K562 (cell line): Measurements from ENCODE around the gene TSPAN3. TPM values are rescaled to one million over a fixed set of nuclear protein-coding genes. Genes with fewer than 3 reads are reported as not detected.

Source experiments
- EHMT2 ChIP-seq: fragments of 450-650 bp; IDR thresholded peaks from 2 replicates; pipeline ENCODE4 v1.6.1; 2018; ENCODE audit warnings: antibody characterized with exemption
- ELF1 ChIP-seq: fragments of 200-800 bp; sonication (Bioruptor generic); IDR thresholded peaks from 2 replicates; pipeline ENCODE4 v1.6.1; 2016; ENCODE audit warnings: missing genetic modification characterization, missing compliant biosample characterization
- FOXP1 ChIP-seq: sonication (generic); formaldehyde crosslinking; IDR thresholded peaks from 2 replicates; pipeline ENCODE4 v1.8.0; 2022; ENCODE audit warnings: mild to moderate bottlenecking, missing genetic modification reagents
- HDAC3 ChIP-seq: fragments of 450-650 bp; IDR thresholded peaks from 2 replicates; pipeline ENCODE4 v1.6.1; 2018; ENCODE audit warnings: borderline replicate concordance, mild to moderate bottlenecking, moderate library complexity; ENCODE audit not compliant: partially characterized antibody
- KAT7 ChIP-seq: sonication (generic); formaldehyde crosslinking; IDR thresholded peaks from 2 replicates; pipeline ENCODE4 v1.8.0; 2022; ENCODE audit warnings: missing genetic modification reagents, mild to moderate bottlenecking, borderline replicate concordance
- MAFG ChIP-seq: fragments of 450-650 bp; conservative IDR thresholded peaks from 2 replicates; pipeline ENCODE4 v1.6.1; 2016; ENCODE audit warnings: missing genetic modification characterization, missing compliant biosample characterization
- MAZ ChIP-seq, 2 experiments: fragments of 450-650 bp in 1 of 2; sonication (generic) in 1 of 2; formaldehyde crosslinking; IDR thresholded peaks in 1 of 2; conservative IDR thresholded peaks in 1 of 2; 2 replicates each; pipeline versions ENCODE4 v1.4.0 to v1.5.0; 2020; ENCODE audit warnings: mild to moderate bottlenecking in 1 of 2, missing genetic modification reagents in 1 of 2
- MTF1 ChIP-seq: fragments of 250-450 bp; sonication (Bioruptor Pico); IDR thresholded peaks from 2 replicates; pipeline ENCODE4 v1.9.0; 2021; ENCODE audit warnings: moderate library complexity, mild to moderate bottlenecking, inconsistent platforms, borderline replicate concordance
- MYNN ChIP-seq, 2 experiments: sonication (generic); formaldehyde crosslinking in 1 of 2; IDR thresholded peaks; 2 replicates each; pipeline versions ENCODE4 v1.5.0 to v1.6.1; 2016 to 2020; ENCODE audit warnings: antibody characterized with exemption in 1 of 2, missing genetic modification reagents in 1 of 2
- PURB ChIP-seq: sonication (generic); formaldehyde crosslinking; IDR thresholded peaks from 2 replicates; pipeline ENCODE4 v1.9.0; 2021; ENCODE audit warnings: low read depth, mild to moderate bottlenecking, missing genetic modification reagents
- RBFOX2 ChIP-seq: fragments of 200-400 bp; formaldehyde crosslinking; IDR thresholded peaks from 2 replicates; pipeline ENCODE4 v1.6.1; 2017; ENCODE audit warnings: low read depth, mild to moderate bottlenecking, low read length, moderate library complexity
- SETDB1 ChIP-seq: IDR thresholded peaks from one replicate; pipeline ENCODE4 v1.6.1; 2012; ENCODE audit warnings: low read length, control low read depth, inconsistent platforms
- SIN3A ChIP-seq, 2 experiments: fragments of 150-350 bp in 1 of 2; IDR thresholded peaks; 2 replicates each; pipeline ENCODE4 v1.6.1; 2011 to 2016; ENCODE audit warnings: borderline replicate concordance in 2 of 2, low read depth in 2 of 2, low read length in 2 of 2, mild to moderate bottlenecking in 2 of 2, moderate library complexity in 2 of 2; ENCODE audit not compliant: control insufficient read depth in 1 of 2
- TGIF2 ChIP-seq: sonication (generic); formaldehyde crosslinking; IDR thresholded peaks from 2 replicates; pipeline ENCODE4 v1.8.1; 2022; ENCODE audit warnings: mild to moderate bottlenecking, missing genetic modification reagents, moderate library complexity
- THRAP3 ChIP-seq: fragments of 450-650 bp; IDR thresholded peaks from 2 replicates; pipeline ENCODE4 v1.6.1; 2016; ENCODE audit warnings: mild to moderate bottlenecking, inconsistent platforms, borderline replicate concordance
- TRIM24 ChIP-seq, 2 experiments: fragments of 450-650 bp; IDR thresholded peaks; 2 replicates each; pipeline ENCODE4 v1.6.1; 2016
- ZNF165 ChIP-seq: fragments of 250-450 bp; sonication (Bioruptor Pico); IDR thresholded peaks from 2 replicates; pipeline ENCODE4 v1.4.0; 2020; ENCODE audit warnings: borderline replicate concordance
- ZNF696 ChIP-seq: fragments of 250-450 bp; sonication (Bioruptor Pico); conservative IDR thresholded peaks from 2 replicates; pipeline ENCODE4 v1.4.0; 2020; ENCODE audit warnings: mild to moderate bottlenecking, moderate library complexity
- polyA plus RNA-seq, 8 experiments: library from polyadenylated mRNA; depleted of rRNA in 4 of 8; stranded (reverse) in 5 of 8; unstranded in 3 of 8; fragments of >200 nt; fragmentation: Nextera tagmentation in 2 of 8; fragmentation: Illumina TruSeq in 1 of 8; extraction: Ambion mirVana in 2 of 8; extraction: Trizol in 1 of 8; gene quantifications; 2 replicates each; pipeline versions ENCODE4 v1.2.1 to v1.2.3, GENCODE V29; 2011 to 2014; ENCODE audit warnings: inconsistent platforms in 1 of 8, missing spikeins in 1 of 8
- total RNA-seq, 7 experiments: library from RNA; depleted of rRNA in 6 of 7; stranded (reverse); fragments of >200 nt in 6 of 7; fragmentation: Illumina TruSeq in 2 of 7; extraction: Trizol in 2 of 7; gene quantifications; 2 replicates each; pipeline versions ENCODE4 v1.2.1 to v1.2.3, GENCODE V29; 2011 to 2021; ENCODE audit warnings: low replicate concordance in 1 of 7
- TF ChIP-seq, protein P1 (sequence below), 2 experiments: fragments of 450-650 bp in 1 of 2; sonication (generic) in 1 of 2; formaldehyde crosslinking in 1 of 2; IDR thresholded peaks in 1 of 2; conservative IDR thresholded peaks in 1 of 2; 2 replicates each; pipeline versions ENCODE4 v1.6.1 to v1.8.1; 2016 to 2023; ENCODE audit warnings: mild to moderate bottlenecking in 2 of 2, moderate library complexity in 2 of 2, inconsistent platforms in 1 of 2, missing genetic modification reagents in 1 of 2
- TF ChIP-seq, protein P2 (sequence below): sonication (generic); formaldehyde crosslinking; IDR thresholded peaks from 2 replicates; pipeline ENCODE4 v1.8.1; 2023; ENCODE audit warnings: mild to moderate bottlenecking, missing genetic modification reagents, moderate library complexity
- TF ChIP-seq, protein P3 (sequence below): fragments of 250-450 bp; sonication (Bioruptor Pico); IDR thresholded peaks from 2 replicates; pipeline ENCODE4 v1.5.0; 2020; ENCODE audit warnings: mild to moderate bottlenecking, borderline replicate concordance
- TF ChIP-seq, protein P4 (sequence below): conservative IDR thresholded peaks from 2 replicates; pipeline ENCODE4 v1.6.1; 2011; ENCODE audit warnings: low read depth, mild to moderate bottlenecking, low read length; ENCODE audit not compliant: control insufficient read depth

Gene TSPAN3
- total and polyA plus RNA-seq, 9 of the 15 experiments (the other 6 are each of a cell fraction or from before 2014, with no cell fraction given), result 14.3 to 144 (median 71.1) TPM

DNA sequence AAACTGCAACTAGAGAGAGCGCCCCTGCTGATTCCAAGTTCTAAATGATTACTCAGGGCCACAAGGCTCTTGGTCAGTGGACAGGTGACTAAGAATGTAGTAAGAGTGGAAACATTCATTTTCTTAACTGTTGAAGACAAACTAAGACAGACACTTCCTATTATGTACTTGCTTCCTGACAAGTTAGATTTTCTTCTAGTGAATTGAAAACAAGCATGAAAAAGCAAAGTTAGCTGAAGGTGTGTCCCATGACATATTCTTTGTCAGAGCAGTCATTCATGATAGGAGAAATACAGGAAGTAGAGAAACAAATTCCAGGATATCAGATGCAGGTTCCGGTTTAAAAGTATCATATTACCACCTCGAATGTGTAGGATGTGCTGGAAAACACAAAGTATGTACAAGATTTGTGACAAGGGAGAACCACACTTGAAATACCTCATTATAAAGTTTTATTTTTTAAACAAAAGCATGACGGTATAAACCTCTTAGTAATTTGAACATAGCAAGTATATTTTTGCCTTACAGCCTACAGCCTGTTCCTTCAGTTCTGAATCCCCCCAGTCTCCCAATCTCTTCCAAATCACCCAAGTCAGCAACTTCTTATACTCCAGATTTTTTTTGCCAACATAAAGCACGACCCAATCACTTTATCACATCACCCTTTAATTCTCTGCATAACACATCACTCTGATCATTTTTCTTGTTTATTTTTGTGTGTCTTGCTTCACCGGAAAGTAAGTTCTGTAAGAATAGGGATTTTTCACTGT lies 6.2 kb downstream of the TSPAN3 start (continued):
- TF ChIP-seq PURB (CRISPR knock-in tag) (no peak), MAFG (tag) (peak; percentile 37; the same call in 1 of the 2 replicates), ZNF165 (CRISPR knock-in tag) (no peak), ELF1 (peak; percentile 68), THRAP3 (no peak), EHMT2 (no peak), FOXP1 (CRISPR knock-in tag) (no peak), RBFOX2 (no peak), KAT7 (CRISPR knock-in tag) (0 out of 2 replicates have a peak, but pooled peaks have one; percentile 6), MTF1 (CRISPR knock-in tag) (no peak), MAZ (CRISPR knock-in tag; conservative IDR thresholded peaks at IDR 0.05 in 1 of 2, IDR thresholded peaks at IDR 0.05 in 1 of 2) (no peak), ZNF696 (CRISPR knock-in tag) (no peak), SIN3A (IDR thresholded peaks at IDR 0.05; ENCODE audit: borderline replicate concordance in 2 of 2, control insufficient read depth in 1 of 2, low read depth in 2 of 2, low read length in 2 of 2) (no peak), TGIF2 (CRISPR knock-in tag) (no peak), TRIM24 (IDR thresholded peaks at IDR 0.05) (no peak), SETDB1 (no peak), MYNN (IDR thresholded peaks at IDR 0.05) (no peak), MYNN (CRISPR knock-in tag; IDR thresholded peaks at IDR 0.05) (no peak), HDAC3 (no peak)
- TF ChIP-seq, protein P1, sequence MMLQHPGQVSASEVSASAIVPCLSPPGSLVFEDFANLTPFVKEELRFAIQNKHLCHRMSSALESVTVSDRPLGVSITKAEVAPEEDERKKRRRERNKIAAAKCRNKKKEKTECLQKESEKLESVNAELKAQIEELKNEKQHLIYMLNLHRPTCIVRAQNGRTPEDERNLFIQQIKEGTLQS (IDR thresholded peaks at IDR 0.05), result peak; percentile 65
- TF ChIP-seq, protein P1 (CRISPR knock-in tag; conservative IDR thresholded peaks at IDR 0.05), result no peak
- TF ChIP-seq, protein P2, sequence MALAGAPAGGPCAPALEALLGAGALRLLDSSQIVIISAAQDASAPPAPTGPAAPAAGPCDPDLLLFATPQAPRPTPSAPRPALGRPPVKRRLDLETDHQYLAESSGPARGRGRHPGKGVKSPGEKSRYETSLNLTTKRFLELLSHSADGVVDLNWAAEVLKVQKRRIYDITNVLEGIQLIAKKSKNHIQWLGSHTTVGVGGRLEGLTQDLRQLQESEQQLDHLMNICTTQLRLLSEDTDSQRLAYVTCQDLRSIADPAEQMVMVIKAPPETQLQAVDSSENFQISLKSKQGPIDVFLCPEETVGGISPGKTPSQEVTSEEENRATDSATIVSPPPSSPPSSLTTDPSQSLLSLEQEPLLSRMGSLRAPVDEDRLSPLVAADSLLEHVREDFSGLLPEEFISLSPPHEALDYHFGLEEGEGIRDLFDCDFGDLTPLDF (CRISPR knock-in tag), result no peak
- TF ChIP-seq, protein P3, sequence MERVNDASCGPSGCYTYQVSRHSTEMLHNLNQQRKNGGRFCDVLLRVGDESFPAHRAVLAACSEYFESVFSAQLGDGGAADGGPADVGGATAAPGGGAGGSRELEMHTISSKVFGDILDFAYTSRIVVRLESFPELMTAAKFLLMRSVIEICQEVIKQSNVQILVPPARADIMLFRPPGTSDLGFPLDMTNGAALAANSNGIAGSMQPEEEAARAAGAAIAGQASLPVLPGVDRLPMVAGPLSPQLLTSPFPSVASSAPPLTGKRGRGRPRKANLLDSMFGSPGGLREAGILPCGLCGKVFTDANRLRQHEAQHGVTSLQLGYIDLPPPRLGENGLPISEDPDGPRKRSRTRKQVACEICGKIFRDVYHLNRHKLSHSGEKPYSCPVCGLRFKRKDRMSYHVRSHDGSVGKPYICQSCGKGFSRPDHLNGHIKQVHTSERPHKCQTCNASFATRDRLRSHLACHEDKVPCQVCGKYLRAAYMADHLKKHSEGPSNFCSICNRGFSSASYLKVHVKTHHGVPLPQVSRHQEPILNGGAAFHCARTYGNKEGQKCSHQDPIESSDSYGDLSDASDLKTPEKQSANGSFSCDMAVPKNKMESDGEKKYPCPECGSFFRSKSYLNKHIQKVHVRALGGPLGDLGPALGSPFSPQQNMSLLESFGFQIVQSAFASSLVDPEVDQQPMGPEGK, result no peak
- TF ChIP-seq, protein P4, sequence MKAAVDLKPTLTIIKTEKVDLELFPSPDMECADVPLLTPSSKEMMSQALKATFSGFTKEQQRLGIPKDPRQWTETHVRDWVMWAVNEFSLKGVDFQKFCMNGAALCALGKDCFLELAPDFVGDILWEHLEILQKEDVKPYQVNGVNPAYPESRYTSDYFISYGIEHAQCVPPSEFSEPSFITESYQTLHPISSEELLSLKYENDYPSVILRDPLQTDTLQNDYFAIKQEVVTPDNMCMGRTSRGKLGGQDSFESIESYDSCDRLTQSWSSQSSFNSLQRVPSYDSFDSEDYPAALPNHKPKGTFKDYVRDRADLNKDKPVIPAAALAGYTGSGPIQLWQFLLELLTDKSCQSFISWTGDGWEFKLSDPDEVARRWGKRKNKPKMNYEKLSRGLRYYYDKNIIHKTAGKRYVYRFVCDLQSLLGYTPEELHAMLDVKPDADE, result no peak
